HEK293 (cell line): ENCODE measurements around the gene RASSF1.
"Not testable (repeated sequence)": the region's sequence is repeated elsewhere in the genome, so short reads cannot be mapped to it uniquely, and the experiment has no call there.

Experiments used
- CTCF ChIA-PET: fragments of 350-600 bp; formaldehyde crosslinking; extraction: SDS; loops from one replicate; lab custom pipeline; 2021; ENCODE audit warnings: antibody characterized with exemption; lab: Yijun Ruan, JAX
- POLR2A ChIA-PET: fragments of 300-600 bp; formaldehyde crosslinking; extraction: SDS; loops from one replicate; lab custom pipeline; 2020; ENCODE audit warnings: antibody characterized with exemption, inconsistent platforms; lab: Yijun Ruan, JAX
- H3K27ac ChIP-seq: fragments of 200-500 bp; sonication (Bioruptor generic); 2 replicates; pipeline ENCODE4 v1.5.1; 2014; ENCODE audit warnings: low read depth, low read length, control low read depth, inconsistent platforms; ENCODE audit errors: extremely low read depth
- H3K36me3 ChIP-seq, 2 experiments: fragments of 200-500 bp in 1 of 2; sonication (Bioruptor generic) in 1 of 2; 1 replicate in 1 of 2; 2 replicates in 1 of 2; pipeline ENCODE4 v1.5.1; 2014 to 2017; ENCODE audit warnings: inconsistent platforms in 2 of 2, low read length in 2 of 2; ENCODE audit not compliant: control insufficient read depth in 2 of 2, insufficient read depth in 1 of 2
- H3K4me1 ChIP-seq: fragments of 200-500 bp; sonication (Bioruptor generic); 2 replicates; pipeline ENCODE4 v1.5.1; 2014; ENCODE audit warnings: mild to moderate bottlenecking, low read length, inconsistent platforms; ENCODE audit not compliant: control insufficient read depth, insufficient read depth
- H3K4me3 ChIP-seq: 2 replicates; pipeline ENCODE4 v1.5.1; 2011; ENCODE audit warnings: low read depth, mild to moderate bottlenecking, control low read depth, low read length, moderate library complexity
- H3K9me3 ChIP-seq: fragments of 200-500 bp; sonication (Bioruptor generic); 2 replicates; pipeline ENCODE4 v1.5.1; 2014; ENCODE audit warnings: low read depth, low read length, inconsistent platforms; ENCODE audit not compliant: control insufficient read depth, insufficient read depth
- BCL11A ChIP-seq: fragments of 450-650 bp; formaldehyde crosslinking; IDR thresholded peaks from 2 replicates; pipeline ENCODE4 v1.5.1; 2016; ENCODE audit warnings: low read depth, missing biosample characterization, missing genetic modification characterization
- ELK4 ChIP-seq: IDR thresholded peaks from 2 replicates; pipeline ENCODE4 v1.6.1; 2011; ENCODE audit warnings: mild to moderate bottlenecking, low read depth, low read length, borderline replicate concordance
- MEIS1 ChIP-seq: sonication (generic); formaldehyde crosslinking; IDR thresholded peaks from 2 replicates; pipeline ENCODE4 v1.8.1; 2022; ENCODE audit warnings: missing genetic modification reagents, mild to moderate bottlenecking, borderline replicate concordance
- SALL2 ChIP-seq: fragments of 450-650 bp; formaldehyde crosslinking; IDR thresholded peaks from 2 replicates; pipeline ENCODE4 v1.5.0; 2017; ENCODE audit warnings: missing biosample characterization, mild to moderate bottlenecking, missing genetic modification characterization, borderline replicate concordance
- TRIM28 ChIP-seq: IDR thresholded peaks from 2 replicates; pipeline ENCODE4 v1.6.1; 2011; ENCODE audit warnings: low read length, control low read depth, borderline replicate concordance
- ZNF174 ChIP-seq: fragments of 450-650 bp; formaldehyde crosslinking; IDR thresholded peaks from 2 replicates; pipeline ENCODE4 v1.5.0; 2017; ENCODE audit warnings: missing biosample characterization, mild to moderate bottlenecking, missing genetic modification characterization
- ZNF211 ChIP-seq: fragments of 450-650 bp; formaldehyde crosslinking; IDR thresholded peaks from 2 replicates; pipeline ENCODE4 v1.5.1; 2016; ENCODE audit warnings: low read depth, missing biosample characterization, missing genetic modification characterization
- ZNF266 ChIP-seq: fragments of 450-650 bp; formaldehyde crosslinking; IDR thresholded peaks from 2 replicates; pipeline ENCODE4 v1.5.1; 2016; ENCODE audit warnings: missing biosample characterization, missing genetic modification characterization, low read depth
- ZNF274 ChIP-seq, 2 experiments: fragments of 200-500 bp in 1 of 2; fragments of 450-650 bp in 1 of 2; sonication (Bioruptor generic) in 1 of 2; formaldehyde crosslinking in 1 of 2; IDR thresholded peaks; 2 replicates each; pipeline versions ENCODE4 v1.5.1 to v1.6.1; 2014 to 2016; ENCODE audit warnings: borderline replicate concordance in 1 of 2, inconsistent platforms in 1 of 2, low read length in 1 of 2, missing biosample characterization in 1 of 2, missing genetic modification characterization in 1 of 2
- ZNF658 ChIP-seq: fragments of 450-650 bp; formaldehyde crosslinking; IDR thresholded peaks from 2 replicates; pipeline ENCODE4; 2016; ENCODE audit warnings: missing biosample characterization, missing genetic modification characterization
- ZNF692 ChIP-seq: fragments of 450-650 bp; formaldehyde crosslinking; IDR thresholded peaks from 2 replicates; pipeline ENCODE4 v1.5.1; 2016; ENCODE audit warnings: missing biosample characterization, missing genetic modification characterization
- TF ChIP-seq, protein P1 (sequence below): fragments of 450-650 bp; formaldehyde crosslinking; IDR thresholded peaks from 2 replicates; pipeline ENCODE4 v1.5.1; 2016; ENCODE audit warnings: missing biosample characterization, missing genetic modification characterization, borderline replicate concordance
- TF ChIP-seq, protein P2 (sequence below): fragments of 450-650 bp; formaldehyde crosslinking; IDR thresholded peaks from 2 replicates; pipeline ENCODE4 v1.5.1; 2016; ENCODE audit warnings: missing biosample characterization, missing genetic modification characterization

RASSF1 gene

DNA sequence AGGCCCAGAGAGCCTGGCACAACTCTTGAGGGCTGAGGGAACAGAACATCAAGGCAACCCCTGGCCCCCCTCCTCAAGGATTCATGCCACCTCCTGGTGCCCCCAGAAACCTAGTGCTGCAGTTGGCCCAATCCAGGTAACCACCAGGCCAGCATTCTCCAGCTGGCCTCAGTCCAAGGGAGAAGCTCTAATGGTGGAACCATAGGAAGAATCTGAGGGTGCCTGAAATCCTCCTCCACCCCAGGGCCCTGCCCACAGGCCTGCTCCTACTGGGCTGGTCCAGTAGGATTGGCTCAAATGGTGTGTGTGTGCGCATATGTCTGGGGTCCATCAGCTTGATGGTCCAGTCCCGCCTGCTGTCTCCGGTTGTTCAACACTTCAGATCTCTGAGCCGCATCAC lies 25.8 kb downstream of the RASSF1 start:
- CTCF ChIA-PET = no interaction called here

DNA sequence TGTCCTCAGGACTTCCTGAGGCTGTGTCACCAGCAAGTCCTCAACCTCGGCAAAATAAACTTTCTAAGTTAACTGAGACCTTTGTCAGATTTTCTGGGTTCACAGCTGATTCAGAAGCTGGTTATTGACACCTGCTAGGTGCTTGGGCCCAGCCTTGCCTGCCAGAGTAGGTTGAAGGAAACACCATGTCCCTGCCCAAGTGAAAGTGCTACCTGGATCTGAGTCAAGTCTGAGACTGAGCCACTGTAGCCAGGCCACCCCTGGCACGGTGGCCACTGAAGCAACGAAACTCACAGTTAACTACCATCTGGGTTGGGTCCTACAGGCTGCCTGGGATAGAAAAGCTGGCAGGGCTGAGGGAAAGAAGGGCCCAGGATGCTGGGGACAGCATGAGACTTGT lies 26.3 kb downstream of the RASSF1 start:
- H3K4me3 ChIP-seq = no peak overlapping the region
- TF ChIP-seq MEIS1 (CRISPR knock-in tag) (no peak), ZNF692 (tag by site-specific recombination) (no peak), ZNF174 (tag by site-specific recombination) (no peak), ZNF211 (tag by site-specific recombination) (no peak), ELK4 (no peak), ZNF266 (tag by site-specific recombination) (no peak), SALL2 (tag by site-specific recombination) (no peak), TRIM28 (no peak)
- TF ChIP-seq, protein P1, sequence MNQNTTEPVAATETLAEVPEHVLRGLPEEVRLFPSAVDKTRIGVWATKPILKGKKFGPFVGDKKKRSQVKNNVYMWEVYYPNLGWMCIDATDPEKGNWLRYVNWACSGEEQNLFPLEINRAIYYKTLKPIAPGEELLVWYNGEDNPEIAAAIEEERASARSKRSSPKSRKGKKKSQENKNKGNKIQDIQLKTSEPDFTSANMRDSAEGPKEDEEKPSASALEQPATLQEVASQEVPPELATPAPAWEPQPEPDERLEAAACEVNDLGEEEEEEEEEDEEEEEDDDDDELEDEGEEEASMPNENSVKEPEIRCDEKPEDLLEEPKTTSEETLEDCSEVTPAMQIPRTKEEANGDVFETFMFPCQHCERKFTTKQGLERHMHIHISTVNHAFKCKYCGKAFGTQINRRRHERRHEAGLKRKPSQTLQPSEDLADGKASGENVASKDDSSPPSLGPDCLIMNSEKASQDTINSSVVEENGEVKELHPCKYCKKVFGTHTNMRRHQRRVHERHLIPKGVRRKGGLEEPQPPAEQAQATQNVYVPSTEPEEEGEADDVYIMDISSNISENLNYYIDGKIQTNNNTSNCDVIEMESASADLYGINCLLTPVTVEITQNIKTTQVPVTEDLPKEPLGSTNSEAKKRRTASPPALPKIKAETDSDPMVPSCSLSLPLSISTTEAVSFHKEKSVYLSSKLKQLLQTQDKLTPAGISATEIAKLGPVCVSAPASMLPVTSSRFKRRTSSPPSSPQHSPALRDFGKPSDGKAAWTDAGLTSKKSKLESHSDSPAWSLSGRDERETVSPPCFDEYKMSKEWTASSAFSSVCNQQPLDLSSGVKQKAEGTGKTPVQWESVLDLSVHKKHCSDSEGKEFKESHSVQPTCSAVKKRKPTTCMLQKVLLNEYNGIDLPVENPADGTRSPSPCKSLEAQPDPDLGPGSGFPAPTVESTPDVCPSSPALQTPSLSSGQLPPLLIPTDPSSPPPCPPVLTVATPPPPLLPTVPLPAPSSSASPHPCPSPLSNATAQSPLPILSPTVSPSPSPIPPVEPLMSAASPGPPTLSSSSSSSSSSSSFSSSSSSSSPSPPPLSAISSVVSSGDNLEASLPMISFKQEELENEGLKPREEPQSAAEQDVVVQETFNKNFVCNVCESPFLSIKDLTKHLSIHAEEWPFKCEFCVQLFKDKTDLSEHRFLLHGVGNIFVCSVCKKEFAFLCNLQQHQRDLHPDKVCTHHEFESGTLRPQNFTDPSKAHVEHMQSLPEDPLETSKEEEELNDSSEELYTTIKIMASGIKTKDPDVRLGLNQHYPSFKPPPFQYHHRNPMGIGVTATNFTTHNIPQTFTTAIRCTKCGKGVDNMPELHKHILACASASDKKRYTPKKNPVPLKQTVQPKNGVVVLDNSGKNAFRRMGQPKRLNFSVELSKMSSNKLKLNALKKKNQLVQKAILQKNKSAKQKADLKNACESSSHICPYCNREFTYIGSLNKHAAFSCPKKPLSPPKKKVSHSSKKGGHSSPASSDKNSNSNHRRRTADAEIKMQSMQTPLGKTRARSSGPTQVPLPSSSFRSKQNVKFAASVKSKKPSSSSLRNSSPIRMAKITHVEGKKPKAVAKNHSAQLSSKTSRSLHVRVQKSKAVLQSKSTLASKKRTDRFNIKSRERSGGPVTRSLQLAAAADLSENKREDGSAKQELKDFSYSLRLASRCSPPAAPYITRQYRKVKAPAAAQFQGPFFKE (tag by site-specific recombination) = no peak
- TF ChIP-seq, all 188 proteins: peak for 0
- no peak overlapping the region for H3K27ac ChIP-seq
- H3K36me3 ChIP-seq = peaks cover 0 to 30% of the 10 kb centered on the region in 2 experiments; a peak in 1 of 3 replicates
- peaks cover 7% of the 10 kb centered on the region; the same call in 1 of the 2 replicates for H3K4me1 ChIP-seq
- ChIA-PET POLR2A (interaction anchor here (0.6 to 2.2 kb wide), 2 partner anchors 23 to 1066 kb away, joined by 3 to 5 read pairs; no protein-coding TSS in a partner anchor), CTCF (interaction anchor here (0.6 kb wide), 1 partner anchor 133 kb away, joined by 4 read pairs; no protein-coding TSS in a partner anchor)
- H3K9me3 ChIP-seq = no peaks in the 10 kb centered on the region

More for the DNA sequence above, 25.8 kb downstream of the RASSF1 start:
- Histone ChIP-seq H3K4me1 (peaks cover 7% of the 10 kb centered on the region; the same call in 1 of the 2 replicates), H3K9me3 (no peaks in the 10 kb centered on the region), H3K36me3 (peaks cover 0 to 34% of the 10 kb centered on the region in 2 experiments; a peak in 1 of 3 replicates), H3K27ac (no peak overlapping the region), H3K4me3 (no peak overlapping the region)
- POLR2A ChIA-PET = interaction anchor here (2.2 kb wide), 1 partner anchor 23 kb away, joined by 5 read pairs; no protein-coding TSS in a partner anchor
- TF ChIP-seq, protein P2, sequence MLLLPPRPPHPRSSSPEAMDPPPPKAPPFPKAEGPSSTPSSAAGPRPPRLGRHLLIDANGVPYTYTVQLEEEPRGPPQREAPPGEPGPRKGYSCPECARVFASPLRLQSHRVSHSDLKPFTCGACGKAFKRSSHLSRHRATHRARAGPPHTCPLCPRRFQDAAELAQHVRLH (tag by site-specific recombination) = no peak
- no peak for TF ChIP-seq ZNF658
- TF ChIP-seq BCL11A (tag by site-specific recombination) = no peak
- TF ChIP-seq ZNF274 (IDR thresholded peaks at IDR 0.05; ENCODE audit: low read length) = no peak
- no peak for TF ChIP-seq ZNF274 (tag by site-specific recombination; IDR thresholded peaks at IDR 0.05; ENCODE audit: borderline replicate concordance)

- H3K4me3 ChIP-seq, POLR2A ChIA-PET, CTCF ChIA-PET, H3K9me3 ChIP-seq, H3K4me1 ChIP-seq, H3K36me3 ChIP-seq, H3K27ac ChIP-seq: not testable (repeated sequence)
Measured at GRCh38 chr3:50312041-50312440, 28.6 kb downstream of the RASSF1 start.
